AG04449 (cell line): ENCODE data around the gene AGAP1.

ENCODE experiments used
- CTCF ChIA-PET: fragments of 350-600 bp; formaldehyde crosslinking; extraction: SDS; loops from one replicate; lab custom pipeline; 2021; ENCODE audit warnings: antibody characterized with exemption; lab: Yijun Ruan, JAX
- POLR2A ChIA-PET: fragments of 400-600, 350-600 bp; formaldehyde crosslinking; extraction: SDS; loops from one replicate; lab custom pipeline; 2020; ENCODE audit warnings: antibody characterized with exemption, inconsistent platforms; lab: Yijun Ruan, JAX
- DNase-seq: peaks from one replicate; pipeline ENCODE4 v3.0.0-alpha.2; 2010; ENCODE audit warnings: low read depth, low spot score
- H3K4me3 ChIP-seq: 2 replicates; pipeline ENCODE4 v1.5.1; 2011; ENCODE audit warnings: low read depth, mild to moderate bottlenecking, control low read depth, low read length
- CTCF ChIP-seq: IDR thresholded peaks from one replicate; pipeline ENCODE4 v1.5.1; 2011; ENCODE audit warnings: mild to moderate bottlenecking, moderate library complexity, low read length, control low read depth, inconsistent platforms; ENCODE audit not compliant: insufficient read depth; ENCODE audit errors: missing control alignments

The AGAP1 gene

GRCh38 chr2:236036045-236036444 lies 542.2 kb downstream of the AGAP1 start:
- ChIA-PET CTCF (no interaction called here), POLR2A (no interaction called here)
- no peak for TF ChIP-seq CTCF
- no peak overlapping the region for H3K4me3 ChIP-seq
- no peak for DNase-seq

- no peak overlapping the region for H3K4me3 ChIP-seq
- TF ChIP-seq CTCF, result no peak
- no peak for DNase-seq
- POLR2A ChIA-PET, result no interaction called here
- CTCF ChIA-PET, result no interaction called here
Observed at GRCh38 chr2:236038096-236038495, 544.3 kb downstream of the AGAP1 start.

GRCh38 chr2:236040600-236041328 lies 546.9 kb downstream of the AGAP1 start:
- ChIA-PET CTCF (no interaction called here), POLR2A (no interaction called here)
- TF ChIP-seq CTCF, result no peak
- no peak for DNase-seq
- H3K4me3 ChIP-seq, result no peak overlapping the region

- DNase-seq, result no peak
- ChIA-PET CTCF (no interaction called here), POLR2A (no interaction called here)
- no peak overlapping the region for H3K4me3 ChIP-seq
- no peak for TF ChIP-seq CTCF
Observed at GRCh38 chr2:236041616-236042015, 547.8 kb downstream of the AGAP1 start.

- ChIA-PET CTCF (no interaction called here), POLR2A (no interaction called here)
Observed at GRCh38 chr2:236042087-236042486, 548.2 kb downstream of the AGAP1 start.

GRCh38 chr2:236044191-236044590 lies 550.3 kb downstream of the AGAP1 start:
- ChIA-PET CTCF (no interaction called here), POLR2A (no interaction called here)
- no peak for DNase-seq

More at GRCh38 chr2:236042087-236042486, 548.2 kb downstream of the AGAP1 start:
- no peak overlapping the region for H3K4me3 ChIP-seq
- no peak for DNase-seq
- no peak for TF ChIP-seq CTCF

More at GRCh38 chr2:236044191-236044590, 550.3 kb downstream of the AGAP1 start:
- no peak overlapping the region for H3K4me3 ChIP-seq
- no peak for TF ChIP-seq CTCF
